Spleen (tissue), 11 donors: ENCODE results near the gene ALOX5AP. TPM values are rescaled to one million over a fixed set of nuclear protein-coding genes. Genes with fewer than 3 reads are reported as not detected.
"Not testable (repeated sequence)": the region's sequence is repeated elsewhere in the genome, so short reads cannot be mapped to it uniquely, and the experiment has no call there.

Experiments
- DNase-seq: peaks from one replicate; pipeline ENCODE4 v3.0.0-alpha.2; 2020
- H3K27ac ChIP-seq, 8 donors: fragments of 200-600 bp; sonication (generic) in 7 of 8; 1 replicate in 4 of 8; 2 replicates in 4 of 8; pipeline versions ENCODE4 v1.5.0 to v1.8.0; 2016 to 2021; ENCODE audit warnings: inconsistent platforms in 4 of 8, mild to moderate bottlenecking in 4 of 8, moderate library complexity in 1 of 8
- H3K27me3 ChIP-seq, 7 donors: fragments of 200-600 bp; sonication (generic) in 6 of 7; replicated peaks in 1 of 7; 1 replicate in 4 of 7; 2 replicates in 3 of 7; pipeline versions ENCODE4 v1.5.0 to v1.8.0; 2016 to 2021; ENCODE audit warnings: inconsistent platforms in 3 of 7, mild to moderate bottlenecking in 1 of 7
- H3K36me3 ChIP-seq, 6 donors: fragments of 200-600 bp; sonication (generic) in 5 of 6; 1 replicate in 4 of 6; 2 replicates in 2 of 6; pipeline versions ENCODE4 v1.5.0 to v1.8.0; 2016 to 2021; ENCODE audit warnings: inconsistent platforms in 2 of 6
- H3K4me1 ChIP-seq, 6 donors: fragments of 200-600 bp; sonication (generic) in 5 of 6; 1 replicate in 3 of 6; 2 replicates in 3 of 6; pipeline versions ENCODE4 v1.5.0 to v1.8.0; 2016 to 2021; ENCODE audit warnings: inconsistent platforms in 3 of 6
- H3K4me3 ChIP-seq, 8 donors: fragments of 200-600 bp; sonication (generic) in 7 of 8; 1 replicate in 4 of 8; 2 replicates in 4 of 8; pipeline versions ENCODE4 v1.5.0 to v1.8.0; 2016 to 2021; ENCODE audit warnings: inconsistent platforms in 4 of 8, mild to moderate bottlenecking in 4 of 8, moderate library complexity in 2 of 8
- H3K9me3 ChIP-seq, 8 donors: fragments of 200-600 bp; sonication (generic) in 7 of 8; 1 replicate in 4 of 8; 2 replicates in 4 of 8; pipeline versions ENCODE4 v1.5.0 to v1.8.0; 2016 to 2021; ENCODE audit warnings: inconsistent platforms in 4 of 8
- POLR2A ChIP-seq, 3 donors: fragments of 450-650 bp; IDR thresholded peaks; one replicate each; pipeline ENCODE4 v1.5.1; 2017; ENCODE audit warnings: antibody characterized with exemption in 3 of 3, mild to moderate bottlenecking in 1 of 3
- POLR2AphosphoS5 ChIP-seq, 3 donors: sonication (generic); formaldehyde crosslinking; IDR thresholded peaks; one replicate each; pipeline ENCODE4 v1.5.1; 2017; ENCODE audit warnings: antibody characterized with exemption in 3 of 3
- WGBS, 5 donors: extraction: QIAGEN DNeasy Blood & Tissue Kit in 3 of 5; methylation state at CpG; one replicate each; pipeline versions ENCODE4 v1.1.5 to v1.1.7; 2013 to 2018; 5-methylcytosine and 5-hydroxymethylcytosine counted together
- intact Hi-C: fragments of 100-400 bp; cut with DNase I; formaldehyde crosslinking; loops from one replicate; pipeline ENCODE4 v1.15.0; 2023; ENCODE audit warnings: low total_unique reads
- polyA plus RNA-seq, 3 donors: library from polyadenylated mRNA; stranded (reverse); fragments of 200-250 nt; gene quantifications; one replicate each; pipeline ENCODE4 v1.2.1, GENCODE V29; 2013
- total RNA-seq, 7 donors: library from RNA; depleted of rRNA in 3 of 7; stranded (reverse); fragments of >200 nt in 3 of 7; fragmentation: NEBNext Ultra II Directional in 4 of 7; extraction: Animal tissue kit (Norgen Biotek cat#: 25700) in 4 of 7; gene quantifications; one replicate each; pipeline versions ENCODE4 v1.1.0 to v1.2.1, GENCODE V29; 2016 to 2021
- TF ChIP-seq, protein P1 (sequence below), 11 experiments: fragments of 200-600 bp in 7 of 11; fragments of 450-650 bp in 4 of 11; sonication (generic) in 4 of 11; IDR thresholded peaks in 8 of 11; conservative IDR thresholded peaks in 3 of 11; 1 replicate in 7 of 11; 2 replicates in 4 of 11; pipeline versions ENCODE4 v1.4.0 to v1.8.0; 2016 to 2021; ENCODE audit warnings: antibody characterized with exemption in 11 of 11, inconsistent platforms in 4 of 11, mild to moderate bottlenecking in 1 of 11
- donor health status: healthy with polysubstance abuse.
- donor health status: DM: no; HTN: no; CAD: no; lungs with moderate emphysema.
- donor health status: DM: no; HTN: no; CAD: no.
- donor health status: Bipolar disorder and iron deficiency.
- donor health status: healthy.
- donor health status: DM: no; HTN: no; CAD: no.
- donor health status: DM: yes; HTN: yes; CAD: no.

ALOX5AP gene
- total and polyA plus RNA-seq, 10 donors, result 36.8 to 268 (median 70.0) TPM

- DNase-seq, result no peak
- WGBS, 5 donors, result 84 to 96% (median 88%) methylated on average over 2 of the region's 2 CpGs
- H3K4me3 ChIP-seq, result no peak overlapping the region
- no peaks in the 10 kb centered on the region for H3K9me3 ChIP-seq
- H3K4me1 ChIP-seq, result peaks cover 30 to 93% (median 59%) of the 10 kb centered on the region in 6 donors
- peaks cover 0 to 81% (median 10%) of the 10 kb centered on the region in 6 donors for H3K36me3 ChIP-seq
- H3K27ac ChIP-seq, result peak overlapping the region in 6 of 8 donors; percentile 17 to 93 (median 78)
- TF ChIP-seq, protein P1, sequence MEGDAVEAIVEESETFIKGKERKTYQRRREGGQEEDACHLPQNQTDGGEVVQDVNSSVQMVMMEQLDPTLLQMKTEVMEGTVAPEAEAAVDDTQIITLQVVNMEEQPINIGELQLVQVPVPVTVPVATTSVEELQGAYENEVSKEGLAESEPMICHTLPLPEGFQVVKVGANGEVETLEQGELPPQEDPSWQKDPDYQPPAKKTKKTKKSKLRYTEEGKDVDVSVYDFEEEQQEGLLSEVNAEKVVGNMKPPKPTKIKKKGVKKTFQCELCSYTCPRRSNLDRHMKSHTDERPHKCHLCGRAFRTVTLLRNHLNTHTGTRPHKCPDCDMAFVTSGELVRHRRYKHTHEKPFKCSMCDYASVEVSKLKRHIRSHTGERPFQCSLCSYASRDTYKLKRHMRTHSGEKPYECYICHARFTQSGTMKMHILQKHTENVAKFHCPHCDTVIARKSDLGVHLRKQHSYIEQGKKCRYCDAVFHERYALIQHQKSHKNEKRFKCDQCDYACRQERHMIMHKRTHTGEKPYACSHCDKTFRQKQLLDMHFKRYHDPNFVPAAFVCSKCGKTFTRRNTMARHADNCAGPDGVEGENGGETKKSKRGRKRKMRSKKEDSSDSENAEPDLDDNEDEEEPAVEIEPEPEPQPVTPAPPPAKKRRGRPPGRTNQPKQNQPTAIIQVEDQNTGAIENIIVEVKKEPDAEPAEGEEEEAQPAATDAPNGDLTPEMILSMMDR (IDR thresholded peaks at IDR 0.05 in 8 of 11, conservative IDR thresholded peaks at IDR 0.05 in 3 of 11), result no peak
- no peak for TF ChIP-seq POLR2AphosphoS5 (IDR thresholded peaks at IDR 0.05)
- TF ChIP-seq POLR2A (IDR thresholded peaks at IDR 0.05), result no peak
- no peaks in the 10 kb centered on the region for H3K27me3 ChIP-seq
- intact Hi-C loops, result no loop called here
These were observed 11.4 kb downstream of the ALOX5AP start for GRCh38 chr13:30746791-30747190.

GRCh38 chr13:30747845-30748244 lies 12.5 kb downstream of the ALOX5AP start:
- Histone ChIP-seq H3K36me3 (peaks cover 0 to 83% (median 19%) of the 10 kb centered on the region in 6 donors), H3K27ac (peak overlapping the region in 5 of 8 donors; percentile 68 to 93 (median 85)), H3K4me1 (peaks cover 27 to 93% (median 52%) of the 10 kb centered on the region in 6 donors)
- H3K27me3 ChIP-seq, intact Hi-C loops, H3K4me3 ChIP-seq, H3K9me3 ChIP-seq, DNase-seq: not testable (repeated sequence)
- peak in 1 of 3 donors; percentile 28 for TF ChIP-seq POLR2AphosphoS5 (IDR thresholded peaks at IDR 0.05)
- WGBS, 5 donors, result 70 to 91% (median 81%) methylated on average over 6 of the region's 6 CpGs

DNA sequence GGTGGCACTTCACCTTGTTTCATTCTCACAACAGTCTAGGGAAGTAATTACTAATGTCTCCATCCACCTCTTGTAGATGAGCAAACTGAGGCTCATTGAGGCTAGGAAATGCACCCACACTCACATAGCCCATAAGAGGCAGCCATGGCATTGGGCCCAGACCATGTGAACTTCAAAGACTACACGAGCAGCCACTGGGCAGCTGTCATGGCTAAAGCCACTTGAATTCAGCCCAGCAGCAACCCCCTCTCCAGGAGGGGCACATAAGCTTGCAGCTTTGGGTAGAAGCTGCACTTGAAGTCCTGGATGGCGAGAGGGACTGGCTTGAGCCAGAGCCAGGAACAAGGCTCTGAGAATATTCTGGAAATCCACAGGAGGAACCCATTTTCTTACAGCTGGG lies 13.4 kb downstream of the ALOX5AP start:
- peaks cover 0 to 92% (median 21%) of the 10 kb centered on the region in 6 donors for H3K36me3 ChIP-seq
- intact Hi-C loops, result no loop called here
- H3K27ac ChIP-seq, result peak overlapping the region in 3 of 8 donors; percentile 68 to 93 (median 89)
- no peak overlapping the region for H3K4me3 ChIP-seq
- no peaks in the 10 kb centered on the region for H3K9me3 ChIP-seq
- 84 to 100% (median 89%) methylated on average over 1 to 2 of the region's 2 CpGs for WGBS, 5 donors
- no peak for DNase-seq
- H3K27me3 ChIP-seq, result no peaks in the 10 kb centered on the region
- H3K4me1 ChIP-seq, result peaks cover 22 to 91% (median 47%) of the 10 kb centered on the region in 6 donors
- TF ChIP-seq POLR2A (IDR thresholded peaks at IDR 0.05), result no peak
- no peak for TF ChIP-seq POLR2AphosphoS5 (IDR thresholded peaks at IDR 0.05)
- TF ChIP-seq, protein P1 (IDR thresholded peaks at IDR 0.05 in 8 of 11, conservative IDR thresholded peaks at IDR 0.05 in 3 of 11), result no peak

DNA sequence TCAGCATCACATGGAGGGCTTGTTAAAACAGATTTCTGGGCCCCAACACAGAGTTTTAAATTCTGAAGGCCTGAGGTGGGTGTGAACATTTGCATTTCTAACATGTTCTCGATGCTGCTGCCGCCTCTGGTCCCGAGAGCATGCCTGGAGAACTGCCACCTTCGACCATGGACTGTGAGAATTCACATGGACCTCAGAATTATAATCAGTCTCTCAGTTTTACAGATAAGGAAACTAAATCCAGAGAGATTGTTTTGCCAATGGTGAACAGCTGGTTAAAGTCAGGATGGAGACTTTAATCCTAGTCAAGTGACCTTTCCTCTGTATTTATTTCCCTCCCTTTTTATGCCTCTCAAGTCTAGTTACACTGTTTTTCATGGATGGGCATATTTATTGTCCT lies 14.7 kb downstream of the ALOX5AP start:
- TF ChIP-seq POLR2AphosphoS5 (IDR thresholded peaks at IDR 0.05) (no peak), POLR2A (IDR thresholded peaks at IDR 0.05) (no peak)
- TF ChIP-seq, protein P1 (IDR thresholded peaks at IDR 0.05 in 8 of 11, conservative IDR thresholded peaks at IDR 0.05 in 3 of 11), result no peak
- Histone ChIP-seq H3K4me1 (peaks cover 10 to 78% (median 35%) of the 10 kb centered on the region in 6 donors), H3K27me3 (no peaks in the 10 kb centered on the region), H3K9me3 (no peaks in the 10 kb centered on the region), H3K27ac (peak overlapping the region in 1 of 8 donors; percentile 40), H3K36me3 (peaks cover 0 to 100% (median 20%) of the 10 kb centered on the region in 6 donors), H3K4me3 (no peak overlapping the region)
- DNase-seq, result no peak
- WGBS, 5 donors, result 66 to 90% (median 79%) methylated on average over 4 of the region's 4 CpGs
- intact Hi-C loops, result no loop called here
